ENCODE data around the gene ANAPC1. TPM values are rescaled to one million over a fixed set of nuclear protein-coding genes. Genes with fewer than 3 reads are reported as not detected.
A peak's percentile ranks its signal among the peaks of the same experiment; 100 is the strongest.

Gene ANAPC1
- total RNA-seq, 1 donor: 48.1 TPM

- Histone ChIP-seq H3K4me1 (ENCODE audit: insufficient read depth, low read length) (peaks cover 14% of the 10 kb centered on the region), H2AFZ (ENCODE audit: low read length) (peak within 1 kb of the TSS; percentile 82), H3K36me3 (ENCODE audit: insufficient read depth, low read length) (no peaks in the 10 kb centered on the region), H4K20me1 (ENCODE audit: insufficient read depth, low read length) (no peaks in the 10 kb centered on the region), H3K27ac (ENCODE audit: low read depth, low read length) (no peak within 1 kb of the TSS), H3K9me3 (ENCODE audit: low read depth, low read length) (no peaks in the 10 kb centered on the region), H3K79me2 (ENCODE audit: insufficient read depth, low read length) (no peaks in the 10 kb centered on the region), H3K4me3 (ENCODE audit: insufficient read depth, low read length) (peak within 1 kb of the TSS; percentile 66), H3K4me2 (ENCODE audit: insufficient read depth, low read length) (peak within 1 kb of the TSS; percentile 87), H3K27me3 (ENCODE audit: insufficient read depth, low read length) (peaks cover 48% of the 10 kb centered on the region)
- DNase-seq (ENCODE audit: insufficient read length, low spot score, missing footprints): peak; percentile 93
- peak; percentile 42 for TF ChIP-seq CTCF (IDR thresholded peaks at IDR 0.05; ENCODE audit: extremely low read depth, low read depth, low read length)
Observed at GRCh38 chr2:111897924-111898702, 14.1 kb upstream of the ANAPC1 start, which contains the start of gene MERTK. Gene MERTK, plus strand, starts transcription at chr2:111898607. Its CDS starts 129 bp downstream, at chr2:111898736.

- Histone ChIP-seq H3K4me3 (ENCODE audit: insufficient read depth, low read length) (peak overlapping the region; percentile 66), H4K20me1 (ENCODE audit: insufficient read depth, low read length) (no peaks in the 10 kb centered on the region), H3K27ac (ENCODE audit: low read depth, low read length) (no peak overlapping the region), H3K9me3 (ENCODE audit: low read depth, low read length) (no peaks in the 10 kb centered on the region), H2AFZ (ENCODE audit: low read length) (peak overlapping the region; percentile 82), H3K4me1 (ENCODE audit: insufficient read depth, low read length) (peaks cover 14% of the 10 kb centered on the region), H3K27me3 (ENCODE audit: insufficient read depth, low read length) (peaks cover 47% of the 10 kb centered on the region), H3K4me2 (ENCODE audit: insufficient read depth, low read length) (peak overlapping the region; percentile 87), H3K36me3 (ENCODE audit: insufficient read depth, low read length) (no peaks in the 10 kb centered on the region), H3K79me2 (ENCODE audit: insufficient read depth, low read length) (no peaks in the 10 kb centered on the region)
- no peak for TF ChIP-seq CTCF (IDR thresholded peaks at IDR 0.05; ENCODE audit: extremely low read depth, low read depth, low read length)
- no peak for DNase-seq (ENCODE audit: insufficient read length, low spot score, missing footprints)
Observed at GRCh38 chr2:111897630-111897923, 13.6 kb upstream of the ANAPC1 start.

GRCh38 chr2:111896576-111896975, 12.6 kb upstream of the ANAPC1 start:
- Histone ChIP-seq H3K36me3 (ENCODE audit: insufficient read depth, low read length) (no peaks in the 10 kb centered on the region), H4K20me1 (ENCODE audit: insufficient read depth, low read length) (no peaks in the 10 kb centered on the region), H3K27me3 (ENCODE audit: insufficient read depth, low read length) (peaks cover 41% of the 10 kb centered on the region), H3K4me1 (ENCODE audit: insufficient read depth, low read length) (peaks cover 14% of the 10 kb centered on the region), H2AFZ (ENCODE audit: low read length) (no peak overlapping the region), H3K4me2 (ENCODE audit: insufficient read depth, low read length) (no peak overlapping the region), H3K79me2 (ENCODE audit: insufficient read depth, low read length) (no peaks in the 10 kb centered on the region), H3K9me3 (ENCODE audit: low read depth, low read length) (no peaks in the 10 kb centered on the region), H3K27ac (ENCODE audit: low read depth, low read length) (no peak overlapping the region), H3K4me3 (ENCODE audit: insufficient read depth, low read length) (no peak overlapping the region)
- TF ChIP-seq CTCF (IDR thresholded peaks at IDR 0.05; ENCODE audit: extremely low read depth, low read depth, low read length): no peak
- peak; percentile 38 for DNase-seq (ENCODE audit: insufficient read length, low spot score, missing footprints)

- no peak overlapping the region for H2AFZ ChIP-seq (ENCODE audit: low read length)
- H3K4me1 ChIP-seq (ENCODE audit: insufficient read depth, low read length): peaks cover 14% of the 10 kb centered on the region
- H3K27me3 ChIP-seq (ENCODE audit: insufficient read depth, low read length): peaks cover 38% of the 10 kb centered on the region
- H3K9me3 ChIP-seq (ENCODE audit: low read depth, low read length): no peaks in the 10 kb centered on the region
- H3K27ac ChIP-seq (ENCODE audit: low read depth, low read length): no peak overlapping the region
- H3K79me2 ChIP-seq (ENCODE audit: insufficient read depth, low read length): no peaks in the 10 kb centered on the region
- H3K4me2 ChIP-seq (ENCODE audit: insufficient read depth, low read length): no peak overlapping the region
- H3K36me3 ChIP-seq (ENCODE audit: insufficient read depth, low read length): no peaks in the 10 kb centered on the region
- TF ChIP-seq CTCF (IDR thresholded peaks at IDR 0.05; ENCODE audit: extremely low read depth, low read depth, low read length): no peak
- no peak overlapping the region for H3K4me3 ChIP-seq (ENCODE audit: insufficient read depth, low read length)
- H4K20me1 ChIP-seq (ENCODE audit: insufficient read depth, low read length): no peaks in the 10 kb centered on the region
- DNase-seq (ENCODE audit: insufficient read length, low spot score, missing footprints): peak; percentile 36
Observed at GRCh38 chr2:111896024-111896423, 12.0 kb upstream of the ANAPC1 start.
